Spinal cord (tissue), 10 donors: ENCODE results near the gene CCDC191. TPM values are rescaled to one million over a fixed set of nuclear protein-coding genes. Genes with fewer than 3 reads are reported as not detected.

Experiments
- DNase-seq, 6 donors: peaks; one replicate each; pipeline versions ENCODE4 v3.0.0 to v3.0.0-alpha.2; 2013 to 2015; ENCODE audit warnings: low spot score in 6 of 6, low read depth in 4 of 6
- H3K27ac ChIP-seq: one replicate; pipeline ENCODE4 v1.5.1; 2013; ENCODE audit warnings: low read depth, low read length, control low read depth
- H3K27me3 ChIP-seq: one replicate; pipeline ENCODE4 v1.6.1; 2013; ENCODE audit warnings: low read length; ENCODE audit not compliant: control insufficient read depth, insufficient read depth
- H3K36me3 ChIP-seq: one replicate; pipeline ENCODE4 v1.6.1; 2013; ENCODE audit warnings: low read length; ENCODE audit not compliant: control insufficient read depth, insufficient read depth
- H3K4me1 ChIP-seq: one replicate; pipeline ENCODE4 v1.6.1; 2013; ENCODE audit warnings: low read length; ENCODE audit not compliant: control insufficient read depth, insufficient read depth
- H3K4me3 ChIP-seq: one replicate; pipeline ENCODE4 v1.5.1; 2013; ENCODE audit warnings: low read depth, low read length, control low read depth
- H3K9me3 ChIP-seq: one replicate; pipeline ENCODE4 v1.6.1; 2013; ENCODE audit warnings: low read length; ENCODE audit not compliant: control insufficient read depth, insufficient read depth
- WGBS: methylation state at CpG from one replicate; pipeline ENCODE4 v1.1.5; 2013; ENCODE audit warnings: missing lambda C conversion rate; ENCODE audit not compliant: insufficient coverage; 5-methylcytosine and 5-hydroxymethylcytosine counted together
- polyA plus RNA-seq, 2 donors: library from polyadenylated mRNA; unstranded; fragments of 120-200 nt; gene quantifications; one replicate each; pipeline ENCODE4 v1.2.1, GENCODE V29; 2013; ENCODE audit not compliant: insufficient read length in 2 of 2
- total RNA-seq, 2 donors: library from RNA; depleted of rRNA in 1 of 2; stranded (reverse); fragments of 120-200 nt in 1 of 2; fragments of >200 nt in 1 of 2; gene quantifications; one replicate each; pipeline versions ENCODE4 v1.2.3 to v1.2.4, GENCODE V29; 2013 to 2014
- donor health status: healthy.

Gene CCDC191
- total and polyA plus RNA-seq, 4 donors, result 5.6 to 13.3 (median 12.1) TPM

DNA sequence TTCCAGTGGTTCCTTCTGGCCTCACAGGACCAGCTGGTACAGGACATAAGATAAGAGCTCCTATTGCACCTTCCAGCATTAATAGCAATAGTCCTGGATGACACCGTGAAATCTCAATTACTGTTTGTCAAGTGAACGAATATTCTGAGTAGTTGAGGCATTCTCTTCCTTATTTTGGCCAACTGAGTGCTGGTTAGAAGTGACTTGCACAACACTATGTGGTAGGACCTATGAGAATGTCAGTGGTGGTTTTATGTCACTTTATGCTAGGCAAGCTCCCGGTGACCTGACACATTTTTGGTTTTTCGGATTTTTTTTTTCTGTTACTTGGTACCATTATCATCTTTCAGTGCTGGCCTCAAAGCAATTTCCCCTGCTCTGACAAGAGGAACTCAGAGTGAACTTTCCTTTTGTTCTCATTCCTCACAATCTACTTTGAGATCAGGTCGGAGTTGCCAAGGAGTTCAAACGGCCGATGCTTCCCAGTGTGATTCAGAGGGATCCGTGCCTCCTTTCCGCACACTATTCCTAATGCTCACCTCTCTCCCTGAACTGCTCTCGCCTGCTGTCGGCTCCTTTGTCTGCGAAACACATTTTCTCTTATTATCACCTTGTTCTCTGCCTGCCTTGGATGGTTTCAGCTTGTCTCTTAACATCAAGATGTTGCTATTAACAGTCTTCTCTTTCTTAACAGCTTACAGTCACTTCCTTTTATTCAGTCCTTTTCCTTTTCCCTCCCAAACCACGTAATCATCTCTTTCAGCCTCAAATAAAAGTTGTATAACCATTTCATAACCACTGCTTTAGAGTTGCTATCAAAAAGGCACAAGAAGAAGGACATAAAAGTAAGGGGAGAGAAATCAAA is 36.1 kb upstream of the CCDC191 start:
- Histone ChIP-seq H3K27me3 (no peaks in the 10 kb centered on the region), H3K27ac (no peak overlapping the region), H3K36me3 (no peaks in the 10 kb centered on the region), H3K9me3 (no peaks in the 10 kb centered on the region), H3K4me1 (no peaks in the 10 kb centered on the region), H3K4me3 (no peak overlapping the region)
- DNase-seq, result peak in 2 of 6 donors; percentile 4 to 34
- 41% methylated on average over 10 of the region's 13 CpGs for WGBS

DNA sequence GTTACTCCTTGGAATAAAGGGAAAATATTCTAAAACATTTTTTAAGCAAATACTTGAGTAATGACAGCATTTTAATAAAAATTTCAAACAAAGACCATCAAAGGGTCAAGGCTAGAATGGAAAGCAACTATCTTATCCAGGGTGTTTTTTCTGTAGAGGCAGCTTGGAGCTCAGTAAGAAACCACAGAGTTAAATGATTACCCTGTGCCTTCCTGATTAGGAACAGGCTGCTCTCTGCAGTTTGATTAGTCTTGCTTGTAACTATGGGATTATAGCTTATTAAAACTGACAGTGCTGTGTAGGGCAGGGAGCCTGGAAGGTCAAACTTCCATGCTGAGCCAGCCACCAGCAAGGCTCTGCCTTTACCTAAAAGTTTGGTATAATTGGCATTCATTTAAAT is 33.3 kb upstream of the CCDC191 start:
- Histone ChIP-seq H3K4me3 (no peak overlapping the region), H3K4me1 (no peaks in the 10 kb centered on the region), H3K27ac (no peak overlapping the region), H3K36me3 (peaks cover 10% of the 10 kb centered on the region), H3K9me3 (no peaks in the 10 kb centered on the region), H3K27me3 (no peaks in the 10 kb centered on the region)
- DNase-seq, result peak in 1 of 6 donors; percentile 6

DNA sequence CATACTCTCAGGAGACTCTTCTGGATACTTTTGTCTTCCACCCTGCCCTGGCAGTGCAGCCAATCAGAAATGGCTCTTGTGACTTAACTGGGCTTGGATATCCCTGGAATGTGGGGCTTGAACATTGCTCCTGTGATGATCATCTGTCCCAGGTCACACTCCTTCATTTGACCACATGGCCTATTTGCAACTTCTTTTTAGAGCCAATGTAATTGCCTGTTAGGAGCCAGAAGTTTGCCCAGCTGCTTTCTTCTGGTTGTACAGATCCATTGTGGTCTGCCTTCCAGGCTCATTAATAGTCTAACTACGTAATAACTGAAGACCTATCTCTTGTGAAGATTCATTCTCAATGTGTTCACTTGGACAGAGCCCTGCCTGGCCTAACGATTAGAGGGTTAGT is 30.0 kb upstream of the CCDC191 start:
- Histone ChIP-seq H3K9me3 (no peaks in the 10 kb centered on the region), H3K4me1 (no peaks in the 10 kb centered on the region), H3K27me3 (no peaks in the 10 kb centered on the region), H3K36me3 (peaks cover 20% of the 10 kb centered on the region), H3K4me3 (no peak overlapping the region), H3K27ac (no peak overlapping the region)
- no peak for DNase-seq
- 100% methylated on average over 1 of the region's 2 CpGs for WGBS

DNA sequence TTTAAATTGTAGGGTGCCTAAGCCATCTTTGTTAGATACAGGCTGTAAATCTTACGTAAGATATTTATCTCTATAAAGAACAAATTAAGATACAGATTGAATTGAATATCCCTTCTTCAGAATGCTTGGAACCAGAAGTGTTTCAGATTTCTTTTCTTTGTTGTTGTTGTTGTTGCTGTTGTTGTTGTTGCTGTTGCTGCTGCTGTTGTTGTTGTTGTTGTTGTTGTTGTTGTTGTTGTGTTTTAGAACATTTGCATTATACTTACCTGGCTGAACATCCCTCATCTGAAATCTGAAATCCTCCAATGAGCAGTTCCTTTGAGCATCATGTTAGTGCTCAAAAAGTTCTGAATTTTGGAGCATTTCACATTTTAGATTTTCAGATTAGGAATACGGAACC is 26.8 kb upstream of the CCDC191 start:
- no peak for DNase-seq
- Histone ChIP-seq H3K36me3 (peaks cover 21% of the 10 kb centered on the region), H3K4me3 (no peak overlapping the region), H3K9me3 (no peaks in the 10 kb centered on the region), H3K27ac (no peak overlapping the region), H3K4me1 (no peaks in the 10 kb centered on the region), H3K27me3 (no peaks in the 10 kb centered on the region)
- WGBS, result 100% methylated on average over 1 of the region's 2 CpGs

DNA sequence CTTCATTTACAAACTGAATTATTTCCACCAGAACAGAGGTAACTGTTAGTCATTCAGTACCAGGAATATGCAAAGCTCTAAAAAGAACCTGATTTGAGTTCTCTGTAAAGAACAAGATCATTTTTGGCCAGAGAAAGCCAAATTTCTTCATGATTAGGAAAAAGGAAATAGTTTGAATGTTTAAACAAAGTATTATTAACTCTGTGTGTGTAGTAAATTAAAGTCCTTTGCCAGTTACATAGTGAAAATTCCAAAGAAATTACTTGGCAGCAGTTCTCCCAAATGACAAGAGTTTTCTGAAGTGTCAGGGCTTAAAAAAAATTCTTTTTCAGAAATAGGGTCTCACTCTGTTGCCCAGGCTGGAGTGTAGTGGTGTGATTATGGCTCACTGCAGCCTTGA is 24.7 kb upstream of the CCDC191 start:
- Histone ChIP-seq H3K9me3 (no peaks in the 10 kb centered on the region), H3K4me3 (no peak overlapping the region), H3K27ac (no peak overlapping the region), H3K4me1 (no peaks in the 10 kb centered on the region), H3K36me3 (peaks cover 24% of the 10 kb centered on the region), H3K27me3 (no peaks in the 10 kb centered on the region)
- DNase-seq, result no peak

DNA sequence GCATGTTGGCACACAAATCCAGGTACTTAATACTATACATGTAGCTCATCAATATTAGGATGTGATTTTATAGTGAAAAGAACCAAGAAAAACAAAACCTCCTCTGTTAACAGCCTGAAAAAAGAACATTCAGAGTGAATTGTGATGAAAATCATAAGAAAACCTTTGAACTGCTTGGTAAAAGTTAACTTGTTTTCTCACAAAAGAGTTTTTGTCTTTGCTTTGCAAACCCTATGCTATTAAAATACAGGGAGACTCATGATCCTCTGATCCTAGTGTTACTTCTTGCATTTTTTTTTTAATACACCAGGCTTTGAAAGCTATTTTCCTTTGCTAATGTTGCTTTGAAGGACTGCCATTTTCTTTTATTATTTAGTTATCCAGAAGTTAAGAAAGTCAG is 23.9 kb upstream of the CCDC191 start:
- no peaks in the 10 kb centered on the region for H3K9me3 ChIP-seq
- DNase-seq, result no peak
- H3K27me3 ChIP-seq, result no peaks in the 10 kb centered on the region
- H3K36me3 ChIP-seq, result peaks cover 29% of the 10 kb centered on the region
- H3K4me3 ChIP-seq, result no peak overlapping the region
- H3K4me1 ChIP-seq, result no peaks in the 10 kb centered on the region
- H3K27ac ChIP-seq, result no peak overlapping the region

DNA sequence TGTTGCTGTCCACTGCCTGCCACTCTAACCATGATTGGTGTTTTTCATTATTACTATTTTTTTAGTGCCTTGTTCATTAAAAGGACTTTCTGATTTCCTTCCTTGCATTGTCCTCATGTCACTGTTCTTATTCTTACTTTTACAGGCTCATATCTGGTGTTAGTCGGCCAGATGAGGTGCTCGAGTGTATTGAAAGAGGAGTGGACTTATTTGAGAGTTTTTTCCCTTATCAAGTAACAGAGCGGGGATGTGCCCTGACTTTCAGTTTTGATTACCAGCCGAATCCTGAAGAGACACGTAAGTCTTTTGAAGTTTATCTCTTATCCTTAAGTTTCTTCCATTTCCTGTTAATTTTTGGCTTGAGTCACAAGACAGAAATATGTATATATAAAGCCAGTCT is 23.4 kb upstream of the CCDC191 start:
- no peaks in the 10 kb centered on the region for H3K9me3 ChIP-seq
- no peak overlapping the region for H3K4me3 ChIP-seq
- WGBS, result no CpG with 5 or more reads among the region's 5 CpGs
- no peak overlapping the region for H3K27ac ChIP-seq
- H3K4me1 ChIP-seq, result no peaks in the 10 kb centered on the region
- no peak for DNase-seq
- H3K36me3 ChIP-seq, result peaks cover 26% of the 10 kb centered on the region
- H3K27me3 ChIP-seq, result no peaks in the 10 kb centered on the region

DNA sequence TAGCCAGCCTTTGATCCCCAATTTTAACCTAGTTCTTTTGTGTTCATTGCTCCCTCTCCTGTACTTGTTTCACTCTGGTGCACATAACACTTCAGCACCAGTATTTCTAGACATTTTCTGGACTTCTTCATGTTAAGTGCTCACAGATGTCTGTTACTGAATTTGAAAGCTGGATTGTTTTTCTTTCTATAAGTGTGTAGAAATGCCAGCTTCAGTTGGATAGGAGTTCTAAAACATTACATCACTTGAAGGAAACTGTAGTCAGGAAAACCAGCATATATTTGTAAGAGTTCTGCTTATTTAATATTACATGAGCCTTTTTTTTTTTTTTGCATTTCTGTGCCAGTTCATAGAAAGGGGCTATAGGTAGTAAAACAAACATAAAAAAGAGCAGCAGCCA is 21.8 kb upstream of the CCDC191 start:
- Histone ChIP-seq H3K4me1 (no peaks in the 10 kb centered on the region), H3K36me3 (peaks cover 26% of the 10 kb centered on the region), H3K27ac (no peak overlapping the region), H3K4me3 (no peak overlapping the region), H3K9me3 (no peaks in the 10 kb centered on the region), H3K27me3 (no peaks in the 10 kb centered on the region)
- DNase-seq, result no peak

DNA sequence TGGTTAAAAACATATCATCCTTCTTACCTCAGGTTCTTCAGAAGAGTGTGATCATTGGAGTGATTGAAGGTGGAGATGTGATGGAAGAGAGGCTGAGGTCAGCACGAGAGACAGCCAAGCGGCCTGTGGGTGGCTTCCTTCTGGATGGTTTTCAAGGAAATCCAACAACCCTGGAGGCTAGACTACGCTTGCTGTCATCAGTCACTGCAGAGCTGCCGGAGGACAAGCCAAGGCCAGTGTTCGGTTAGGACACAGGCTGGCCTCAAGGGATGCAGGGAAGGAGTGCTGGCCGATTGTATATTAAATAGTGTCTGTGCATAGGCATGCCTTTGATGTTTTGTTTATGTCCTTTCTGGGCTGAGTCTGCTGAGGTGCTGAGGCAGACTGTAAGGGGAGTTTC is 20.4 kb upstream of the CCDC191 start:
- no peak for DNase-seq
- H3K9me3 ChIP-seq, result no peaks in the 10 kb centered on the region
- H3K27ac ChIP-seq, result no peak overlapping the region
- H3K36me3 ChIP-seq, result peaks cover 28% of the 10 kb centered on the region
- H3K27me3 ChIP-seq, result no peaks in the 10 kb centered on the region
- WGBS, result 82% methylated on average over 6 of the region's 6 CpGs
- H3K4me3 ChIP-seq, result no peak overlapping the region
- H3K4me1 ChIP-seq, result no peaks in the 10 kb centered on the region

DNA sequence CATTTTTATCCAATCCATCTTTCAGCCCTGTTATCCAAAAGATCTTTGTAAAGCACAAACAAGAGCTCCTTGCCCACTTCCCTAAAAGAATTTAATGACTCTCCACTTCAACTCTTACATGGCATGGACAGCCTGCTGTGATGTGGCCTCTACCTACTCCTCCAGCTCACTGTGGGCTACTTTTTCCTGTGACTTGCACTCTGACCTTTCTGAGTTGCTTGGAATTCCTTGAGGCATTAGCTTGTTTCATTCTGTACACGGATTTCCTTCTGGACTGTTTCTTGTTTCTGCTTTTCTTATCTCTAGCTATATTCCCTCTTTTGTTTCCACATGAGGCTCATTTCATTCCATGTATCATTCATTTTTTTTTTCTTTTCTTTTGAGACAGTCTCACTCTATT is 15.5 kb upstream of the CCDC191 start:
- Histone ChIP-seq H3K4me3 (no peak overlapping the region), H3K27ac (no peak overlapping the region), H3K36me3 (peaks cover 31% of the 10 kb centered on the region), H3K9me3 (no peaks in the 10 kb centered on the region), H3K27me3 (no peaks in the 10 kb centered on the region), H3K4me1 (no peaks in the 10 kb centered on the region)
- DNase-seq, result no peak
- 55% methylated on average over 1 of the region's 1 CpG for WGBS
